HCT116 (cell line): ENCODE results near the gene CFHR2.

Experiments
- EZH2 ChIP-seq: fragments of 200-600 bp; sonication (generic); IDR thresholded peaks from 2 replicates; pipeline ENCODE4 v1.6.1; 2017; ENCODE audit warnings: antibody characterized with exemption, mixed run types
- POLR2A ChIP-seq: IDR thresholded peaks from 2 replicates; pipeline ENCODE4 v1.7.0; 2011; ENCODE audit warnings: borderline replicate concordance; ENCODE audit not compliant: insufficient read depth, insufficient read length; ENCODE audit errors: extremely low read depth
- RAD21 ChIP-seq: IDR thresholded peaks from 2 replicates; pipeline ENCODE4 v1.6.1; 2012; ENCODE audit warnings: low read depth, mild to moderate bottlenecking
- TF ChIP-seq, protein P1 (sequence below): IDR thresholded peaks from 2 replicates; pipeline ENCODE4 v1.6.1; 2012; ENCODE audit warnings: low read depth
- TF ChIP-seq, protein P2 (sequence below), 3 experiments: fragments of 200-600 bp in 1 of 3; sonication (generic) in 1 of 3; IDR thresholded peaks in 2 of 3; conservative IDR thresholded peaks in 1 of 3; 2 replicates each; pipeline ENCODE4 v1.5.1; 2012 to 2017; ENCODE audit warnings: low read depth in 2 of 3, low read length in 2 of 3, antibody characterized with exemption in 1 of 3, borderline replicate concordance in 1 of 3, control low read depth in 1 of 3, mild to moderate bottlenecking in 1 of 3, mixed read lengths in 1 of 3, mixed run types in 1 of 3, moderate library complexity in 1 of 3; ENCODE audit not compliant: insufficient read depth in 1 of 3
- TF ChIP-seq, protein P3 (sequence below): IDR thresholded peaks from 2 replicates; pipeline ENCODE4 v1.6.1; 2011; ENCODE audit warnings: mild to moderate bottlenecking, low read length, moderate library complexity; ENCODE audit not compliant: insufficient replicate concordance; ENCODE audit errors: extremely low read depth

DNA sequence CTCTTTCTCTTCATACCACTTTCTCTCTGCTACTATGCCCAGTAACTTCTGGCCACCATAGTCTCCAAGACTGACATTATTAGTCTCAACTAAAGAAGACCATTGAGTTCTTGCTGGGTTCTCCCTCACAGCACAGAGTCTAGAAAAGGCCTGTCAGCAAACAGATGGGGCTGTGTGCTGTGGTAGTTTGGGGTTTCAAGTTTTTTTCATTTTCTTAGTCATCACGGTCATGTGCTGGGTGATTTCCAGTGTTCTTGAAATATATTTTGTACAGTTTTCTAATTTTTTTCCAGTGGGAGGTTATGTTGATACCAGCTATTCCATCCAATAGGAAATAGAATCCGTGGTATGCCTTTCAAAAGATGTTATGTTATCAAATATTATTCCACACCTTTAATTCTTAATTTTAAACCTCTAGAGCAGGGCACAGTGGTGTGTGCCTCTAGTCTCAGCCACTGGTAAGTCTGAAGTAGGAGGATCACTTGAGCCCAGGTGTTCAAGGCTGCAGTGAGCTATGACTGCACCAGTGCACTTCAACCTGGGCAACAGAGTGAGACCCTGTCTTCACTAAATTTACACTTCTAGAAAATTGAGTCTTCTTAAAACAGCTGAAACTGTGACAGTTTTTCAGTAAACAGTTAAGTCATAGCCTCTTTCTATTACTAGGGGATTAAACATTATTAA is 8.3 kb downstream of the CFHR2 start:
- TF ChIP-seq, protein P1, sequence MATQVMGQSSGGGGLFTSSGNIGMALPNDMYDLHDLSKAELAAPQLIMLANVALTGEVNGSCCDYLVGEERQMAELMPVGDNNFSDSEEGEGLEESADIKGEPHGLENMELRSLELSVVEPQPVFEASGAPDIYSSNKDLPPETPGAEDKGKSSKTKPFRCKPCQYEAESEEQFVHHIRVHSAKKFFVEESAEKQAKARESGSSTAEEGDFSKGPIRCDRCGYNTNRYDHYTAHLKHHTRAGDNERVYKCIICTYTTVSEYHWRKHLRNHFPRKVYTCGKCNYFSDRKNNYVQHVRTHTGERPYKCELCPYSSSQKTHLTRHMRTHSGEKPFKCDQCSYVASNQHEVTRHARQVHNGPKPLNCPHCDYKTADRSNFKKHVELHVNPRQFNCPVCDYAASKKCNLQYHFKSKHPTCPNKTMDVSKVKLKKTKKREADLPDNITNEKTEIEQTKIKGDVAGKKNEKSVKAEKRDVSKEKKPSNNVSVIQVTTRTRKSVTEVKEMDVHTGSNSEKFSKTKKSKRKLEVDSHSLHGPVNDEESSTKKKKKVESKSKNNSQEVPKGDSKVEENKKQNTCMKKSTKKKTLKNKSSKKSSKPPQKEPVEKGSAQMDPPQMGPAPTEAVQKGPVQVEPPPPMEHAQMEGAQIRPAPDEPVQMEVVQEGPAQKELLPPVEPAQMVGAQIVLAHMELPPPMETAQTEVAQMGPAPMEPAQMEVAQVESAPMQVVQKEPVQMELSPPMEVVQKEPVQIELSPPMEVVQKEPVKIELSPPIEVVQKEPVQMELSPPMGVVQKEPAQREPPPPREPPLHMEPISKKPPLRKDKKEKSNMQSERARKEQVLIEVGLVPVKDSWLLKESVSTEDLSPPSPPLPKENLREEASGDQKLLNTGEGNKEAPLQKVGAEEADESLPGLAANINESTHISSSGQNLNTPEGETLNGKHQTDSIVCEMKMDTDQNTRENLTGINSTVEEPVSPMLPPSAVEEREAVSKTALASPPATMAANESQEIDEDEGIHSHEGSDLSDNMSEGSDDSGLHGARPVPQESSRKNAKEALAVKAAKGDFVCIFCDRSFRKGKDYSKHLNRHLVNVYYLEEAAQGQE, result no peak
- TF ChIP-seq, protein P2, sequence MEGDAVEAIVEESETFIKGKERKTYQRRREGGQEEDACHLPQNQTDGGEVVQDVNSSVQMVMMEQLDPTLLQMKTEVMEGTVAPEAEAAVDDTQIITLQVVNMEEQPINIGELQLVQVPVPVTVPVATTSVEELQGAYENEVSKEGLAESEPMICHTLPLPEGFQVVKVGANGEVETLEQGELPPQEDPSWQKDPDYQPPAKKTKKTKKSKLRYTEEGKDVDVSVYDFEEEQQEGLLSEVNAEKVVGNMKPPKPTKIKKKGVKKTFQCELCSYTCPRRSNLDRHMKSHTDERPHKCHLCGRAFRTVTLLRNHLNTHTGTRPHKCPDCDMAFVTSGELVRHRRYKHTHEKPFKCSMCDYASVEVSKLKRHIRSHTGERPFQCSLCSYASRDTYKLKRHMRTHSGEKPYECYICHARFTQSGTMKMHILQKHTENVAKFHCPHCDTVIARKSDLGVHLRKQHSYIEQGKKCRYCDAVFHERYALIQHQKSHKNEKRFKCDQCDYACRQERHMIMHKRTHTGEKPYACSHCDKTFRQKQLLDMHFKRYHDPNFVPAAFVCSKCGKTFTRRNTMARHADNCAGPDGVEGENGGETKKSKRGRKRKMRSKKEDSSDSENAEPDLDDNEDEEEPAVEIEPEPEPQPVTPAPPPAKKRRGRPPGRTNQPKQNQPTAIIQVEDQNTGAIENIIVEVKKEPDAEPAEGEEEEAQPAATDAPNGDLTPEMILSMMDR (IDR thresholded peaks at IDR 0.05 in 2 of 3, conservative IDR thresholded peaks at IDR 0.05 in 1 of 3; ENCODE audit: borderline replicate concordance in 1 of 3, insufficient read depth in 1 of 3, low read depth in 2 of 3, low read length in 2 of 3), result no peak
- TF ChIP-seq RAD21 (no peak), EZH2 (no peak), POLR2A (no peak)
- TF ChIP-seq, protein P3, sequence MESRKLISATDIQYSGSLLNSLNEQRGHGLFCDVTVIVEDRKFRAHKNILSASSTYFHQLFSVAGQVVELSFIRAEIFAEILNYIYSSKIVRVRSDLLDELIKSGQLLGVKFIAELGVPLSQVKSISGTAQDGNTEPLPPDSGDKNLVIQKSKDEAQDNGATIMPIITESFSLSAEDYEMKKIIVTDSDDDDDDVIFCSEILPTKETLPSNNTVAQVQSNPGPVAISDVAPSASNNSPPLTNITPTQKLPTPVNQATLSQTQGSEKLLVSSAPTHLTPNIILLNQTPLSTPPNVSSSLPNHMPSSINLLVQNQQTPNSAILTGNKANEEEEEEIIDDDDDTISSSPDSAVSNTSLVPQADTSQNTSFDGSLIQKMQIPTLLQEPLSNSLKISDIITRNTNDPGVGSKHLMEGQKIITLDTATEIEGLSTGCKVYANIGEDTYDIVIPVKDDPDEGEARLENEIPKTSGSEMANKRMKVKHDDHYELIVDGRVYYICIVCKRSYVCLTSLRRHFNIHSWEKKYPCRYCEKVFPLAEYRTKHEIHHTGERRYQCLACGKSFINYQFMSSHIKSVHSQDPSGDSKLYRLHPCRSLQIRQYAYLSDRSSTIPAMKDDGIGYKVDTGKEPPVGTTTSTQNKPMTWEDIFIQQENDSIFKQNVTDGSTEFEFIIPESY, result no peak
